Activated CD4-positive, alpha-beta T cell treated with anti-CD3 and anti-CD28 coated beads, Interleukin-2, amount 10 ng/mL, durations not matched to agents 24 days and 14 days (primary cell): ENCODE data around the gene EFCAB9. TPM values are rescaled to one million over a fixed set of nuclear protein-coding genes. Genes with fewer than 3 reads are reported as not detected.
"Not testable (repeated sequence)": the region's sequence is repeated elsewhere in the genome, so short reads cannot be mapped to it uniquely, and the experiment has no call there.

Experiments
- DNase-seq: peaks from one replicate; pipeline ENCODE4 v3.0.0; 2022
- H3K27ac Mint-ChIP-seq: one replicate; pipeline ENCODE4 v1.8.0; 2022; ENCODE audit warnings: mild to moderate bottlenecking, mixed read lengths
- H3K27me3 Mint-ChIP-seq: one replicate; pipeline ENCODE4 v1.8.0; 2022; ENCODE audit warnings: mixed read lengths
- H3K36me3 Mint-ChIP-seq: one replicate; pipeline ENCODE4 v1.8.0; 2022; ENCODE audit warnings: low read depth, mild to moderate bottlenecking, mixed read lengths
- H3K4me1 Mint-ChIP-seq: one replicate; pipeline ENCODE4 v1.8.0; 2021; ENCODE audit warnings: mixed read lengths
- H3K4me3 Mint-ChIP-seq: one replicate; pipeline ENCODE4 v1.8.0; 2022; ENCODE audit warnings: mild to moderate bottlenecking, moderate library complexity, mixed read lengths
- H3K9me3 Mint-ChIP-seq: one replicate; pipeline ENCODE4 v1.8.0; 2021; ENCODE audit warnings: mixed read lengths
- intact Hi-C: fragments of 100-400 bp; cut with micrococcal nuclease; formaldehyde crosslinking; loops from one replicate; pipeline ENCODE4 v1.15.1; 2023
- total RNA-seq: library from RNA; stranded (reverse); gene quantifications from 2 replicates; pipeline ENCODE4 v1.2.3, GENCODE V29; 2022

The EFCAB9 gene
- total RNA-seq, 1 donor from 2014 or later, result not detected

DNA sequence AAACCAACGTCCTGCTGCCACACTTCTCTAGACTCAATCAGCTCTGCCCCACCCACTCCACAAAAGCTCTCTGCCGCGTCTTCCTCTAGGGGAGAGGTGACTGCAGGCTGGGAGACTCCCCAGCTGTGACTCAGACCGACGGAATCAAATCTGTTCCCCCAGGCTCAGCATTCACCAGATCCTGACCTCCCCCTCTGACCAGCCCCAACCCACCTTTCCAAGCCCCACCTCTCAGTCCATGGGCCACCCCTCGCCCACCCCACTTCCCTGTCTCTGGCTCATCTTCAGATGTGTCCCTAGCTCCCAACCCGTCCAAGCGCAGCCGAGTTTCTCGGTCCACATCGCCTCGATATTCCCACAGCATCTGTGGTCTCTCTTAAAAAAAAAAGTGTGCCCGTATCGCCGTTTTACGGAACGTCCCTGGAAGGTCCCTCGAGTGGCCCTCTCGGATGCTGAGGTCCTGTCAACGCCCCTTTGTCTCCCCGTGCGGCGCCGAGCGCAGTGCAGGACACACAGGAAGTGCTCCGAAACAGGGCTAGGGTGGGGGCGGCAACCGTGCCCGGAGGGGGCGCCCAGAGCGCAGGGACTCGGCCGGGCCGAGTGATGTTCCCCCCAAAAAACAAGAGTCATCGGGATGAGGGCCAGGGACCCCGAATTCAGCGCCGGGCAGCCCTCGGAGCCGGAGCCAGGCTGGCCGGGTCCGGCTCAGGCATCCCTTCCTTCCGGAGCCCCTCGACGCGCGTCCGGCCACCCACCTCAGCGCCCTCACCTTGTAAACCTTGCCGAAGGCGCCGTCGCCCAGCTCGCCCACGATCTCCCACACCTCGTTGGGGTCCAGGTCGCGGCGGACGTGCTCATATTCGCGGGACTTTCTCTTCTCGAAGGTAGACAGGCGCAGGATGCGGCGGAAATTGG is 6.6 kb upstream of the EFCAB9 start:
- Mint-ChIP-seq H3K4me1 (peaks cover 45% of the 10 kb centered on the region), H3K4me3 (peak overlapping the region; percentile 99), H3K27ac (peak overlapping the region; percentile 99), H3K9me3 (no peaks in the 10 kb centered on the region), H3K27me3 (peaks cover 7% of the 10 kb centered on the region), H3K36me3 (peaks cover 26% of the 10 kb centered on the region)
- intact Hi-C loops, result loop anchor here (1.0 to 5.0 kb wide), 16 partner anchors 8 to 800 kb away; partner anchors contain the start of genes FBXW11, NPM1 and UBTD2
- peak; percentile 89 for DNase-seq

DNA sequence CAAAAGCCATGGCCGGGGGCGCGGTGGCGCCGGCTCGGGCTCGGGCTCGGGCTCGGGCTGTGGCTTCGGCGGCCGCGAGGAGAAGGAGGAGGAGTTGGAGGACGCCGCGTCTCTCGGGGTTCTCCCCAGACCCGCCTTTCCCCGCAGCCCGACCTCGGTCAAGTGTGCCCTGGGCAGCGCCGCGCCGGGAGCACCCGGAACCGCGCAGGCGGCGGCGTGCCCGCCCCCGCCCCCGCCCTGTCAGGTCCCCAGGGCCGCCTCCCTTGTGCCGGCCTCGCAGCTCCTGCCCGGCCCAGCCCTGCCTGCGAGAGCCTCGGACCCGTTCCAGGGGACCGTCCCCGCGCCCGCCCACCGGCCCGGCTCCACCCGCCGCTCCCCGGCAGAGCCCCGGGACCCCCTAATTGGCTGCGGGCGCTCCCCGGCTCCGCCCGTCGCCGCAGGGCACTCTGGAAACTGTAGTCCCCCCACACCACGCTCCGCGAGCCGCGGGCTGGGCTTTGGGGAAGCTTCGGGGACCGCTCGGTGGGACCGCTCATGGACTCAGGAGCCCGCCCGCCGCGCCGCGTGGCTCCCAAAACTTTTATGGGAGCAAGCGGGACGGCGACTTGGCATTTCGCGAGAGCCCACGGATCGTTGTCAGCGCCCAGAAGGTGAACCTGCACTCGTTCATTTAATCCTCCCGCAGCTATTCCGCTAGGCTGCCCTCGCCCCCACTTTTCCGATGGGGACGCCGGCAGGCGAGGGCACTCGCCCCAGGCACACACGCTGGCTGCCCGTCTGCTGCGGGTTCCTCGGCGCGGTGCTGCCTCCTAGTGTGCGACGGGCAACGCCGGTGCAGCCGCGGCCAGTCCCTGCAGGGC is 5.7 kb upstream of the EFCAB9 start, which contains the start of gene STK10:
Gene STK10 (minus strand): TSS at position 192 of the 860 bp plus-strand sequence. CDS start 182 bp downstream, at position 10.
- Mint-ChIP-seq H3K27me3 (peaks cover 7% of the 10 kb centered on the region), H3K36me3 (peaks cover 22% of the 10 kb centered on the region), H3K4me3 (peak within 1 kb of the TSS; percentile 99), H3K9me3 (no peaks in the 10 kb centered on the region), H3K27ac (peak within 1 kb of the TSS; percentile 99), H3K4me1 (peaks cover 38% of the 10 kb centered on the region)
- peak; percentile 97 for DNase-seq
- intact Hi-C loops, result loop anchor here (1.0 to 5.0 kb wide), 14 partner anchors 13 to 801 kb away; partner anchors contain the start of genes FBXW11, NPM1 and UBTD2

DNA sequence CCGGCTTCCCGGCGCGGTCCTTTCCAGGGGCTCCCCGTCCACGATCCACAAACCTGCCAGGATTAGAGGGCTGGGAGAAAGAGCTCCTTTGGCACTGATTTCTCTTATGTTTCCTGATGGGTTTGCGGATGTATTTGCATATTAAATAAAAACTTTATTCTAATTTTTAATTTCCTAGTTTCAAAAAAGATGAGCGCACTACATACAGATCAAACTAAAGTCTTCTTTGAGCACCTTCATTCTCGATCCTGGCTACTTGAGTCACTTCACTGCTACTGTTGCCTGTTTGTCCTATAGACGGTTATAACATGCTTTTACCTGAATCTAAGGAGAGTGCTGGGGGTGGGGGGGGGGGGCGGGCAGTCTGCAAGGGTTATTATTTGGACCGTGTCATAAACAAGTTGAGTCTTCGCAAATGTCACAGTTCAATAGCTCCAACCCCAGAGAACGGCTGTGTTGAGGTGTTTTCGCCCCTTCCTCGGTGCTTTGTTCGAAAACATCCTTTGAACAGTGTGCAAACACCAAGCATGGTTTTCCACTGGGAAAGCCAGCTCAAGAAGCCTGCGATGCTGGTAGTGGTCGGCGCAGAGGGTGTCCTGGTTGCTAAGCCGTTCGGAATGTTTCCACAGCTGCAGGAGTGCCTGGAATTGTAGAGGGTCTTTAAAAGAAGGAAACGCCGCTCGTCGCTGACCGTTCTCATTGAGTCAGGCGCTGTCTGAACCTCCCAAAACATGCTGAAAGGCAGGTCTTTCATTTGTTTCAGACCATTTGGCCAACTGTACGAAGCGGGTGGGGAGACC is 4.9 kb upstream of the EFCAB9 start:
- Mint-ChIP-seq H3K36me3 (peaks cover 20% of the 10 kb centered on the region), H3K4me1 (peaks cover 32% of the 10 kb centered on the region), H3K27ac (no peak overlapping the region), H3K27me3 (peaks cover 7% of the 10 kb centered on the region), H3K4me3 (peak overlapping the region; percentile 99), H3K9me3 (no peaks in the 10 kb centered on the region)
- intact Hi-C loops, result loop anchor here (1.0 to 5.0 kb wide), 14 partner anchors 14 to 802 kb away; partner anchors contain the start of genes FBXW11, NPM1 and UBTD2
- no peak for DNase-seq

DNA sequence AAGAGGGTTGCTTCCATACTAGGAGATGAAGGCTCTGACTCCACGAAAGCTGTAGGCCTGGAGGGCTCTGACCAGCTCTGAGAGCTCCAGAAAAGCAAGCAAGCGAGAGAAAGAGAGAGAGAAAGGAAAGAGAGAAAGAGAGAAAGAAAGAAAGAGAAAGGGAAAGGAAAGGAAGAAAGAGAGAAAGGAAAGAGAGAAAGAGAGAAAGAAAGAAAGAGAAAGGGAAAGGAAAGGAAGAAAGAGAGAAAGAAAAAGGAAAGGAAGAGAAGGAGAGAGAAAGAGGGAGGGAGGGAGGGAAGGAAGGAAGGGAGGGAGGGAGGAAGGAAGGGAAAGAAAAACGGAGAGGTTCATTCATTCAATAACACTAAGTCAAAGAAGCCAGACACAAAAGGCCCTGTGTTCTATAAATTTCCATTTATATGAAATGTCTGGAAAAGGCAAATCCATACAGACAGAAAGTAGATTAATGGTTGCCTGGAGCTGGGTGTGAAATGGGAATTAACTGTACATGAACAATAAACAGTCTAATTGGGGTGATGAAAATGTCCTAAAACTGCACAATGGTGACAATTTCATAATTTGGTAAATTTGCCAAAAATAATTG is 4.2 kb upstream of the EFCAB9 start:
- H3K27ac Mint-ChIP-seq, result no peak overlapping the region

DNA sequence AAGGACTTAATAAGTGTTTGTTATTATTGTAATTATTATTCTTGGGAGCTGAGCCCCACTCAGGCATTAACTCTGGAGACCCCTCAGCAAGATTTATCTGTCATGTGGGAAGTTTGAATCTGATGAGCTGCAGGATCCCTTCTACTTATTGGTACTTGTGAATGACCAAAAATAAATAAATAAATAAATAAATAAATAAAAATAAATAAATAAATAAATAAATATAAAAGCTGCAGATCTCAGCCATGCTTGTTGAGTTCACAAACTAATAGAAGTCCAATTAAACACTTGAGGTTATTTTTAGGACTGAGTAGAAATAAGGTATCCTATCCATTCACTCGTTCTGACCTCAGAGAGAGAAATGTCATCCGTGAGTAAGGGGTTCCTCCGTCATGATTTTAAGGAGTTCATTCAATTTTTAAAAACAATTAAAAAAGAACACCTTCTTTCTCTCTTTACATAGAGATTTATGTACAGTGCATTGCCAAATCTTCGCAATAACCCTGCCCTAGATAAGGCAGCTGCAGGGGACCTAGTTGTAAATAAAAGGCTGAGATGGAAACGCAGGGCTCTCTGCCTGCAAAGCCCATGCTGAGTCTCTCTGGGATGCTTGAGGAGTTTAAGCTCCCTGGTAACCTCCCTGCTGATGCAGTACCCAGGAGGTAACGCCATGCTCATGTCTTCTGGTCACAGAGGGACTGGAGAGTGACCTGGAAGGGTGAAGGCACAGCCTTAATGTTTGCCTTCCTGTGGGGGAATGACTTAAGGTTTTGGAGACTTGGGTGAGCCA is 1.2 kb downstream of the EFCAB9 start:
- intact Hi-C loops, result no loop called here
- DNase-seq, result no peak
- Mint-ChIP-seq H3K9me3 (no peaks in the 10 kb centered on the region), H3K27ac (no peak overlapping the region), H3K4me3 (no peak overlapping the region), H3K36me3 (no peaks in the 10 kb centered on the region), H3K27me3 (peaks cover 14% of the 10 kb centered on the region), H3K4me1 (no peaks in the 10 kb centered on the region)

More for the DNA sequence above, 4.2 kb upstream of the EFCAB9 start:
- Mint-ChIP-seq H3K27me3 (peaks cover 9% of the 10 kb centered on the region), H3K9me3 (no peaks in the 10 kb centered on the region), H3K4me1 (peaks cover 25% of the 10 kb centered on the region), H3K4me3 (no peak overlapping the region), H3K36me3 (peaks cover 17% of the 10 kb centered on the region)
- DNase-seq, result no peak
- intact Hi-C loops, result loop anchor here (2.0 to 5.0 kb wide), 7 partner anchors 37 to 802 kb away; partner anchors contain the start of gene NPM1

DNA sequence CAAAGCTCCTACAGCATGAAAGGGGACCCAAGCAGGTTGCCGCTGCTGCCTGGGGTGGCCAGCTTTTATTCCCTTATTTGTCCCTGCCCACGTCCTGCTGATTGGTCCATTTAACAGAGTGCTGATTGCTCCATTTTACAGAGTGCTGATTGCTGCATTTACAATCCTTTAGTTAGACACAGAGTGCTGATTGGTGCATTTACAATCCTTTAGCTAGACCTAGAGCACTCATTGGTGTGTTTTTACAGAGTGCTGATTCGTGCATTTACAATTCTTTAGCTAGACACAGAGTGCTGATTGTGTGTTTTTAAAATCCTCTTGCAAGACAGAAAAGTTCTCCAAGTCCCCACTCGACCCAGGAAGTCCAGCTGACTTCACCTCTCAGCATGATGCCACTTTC is 3.8 kb downstream of the EFCAB9 start:
- intact Hi-C loops, H3K9me3 Mint-ChIP-seq, DNase-seq, H3K27ac Mint-ChIP-seq, H3K4me3 Mint-ChIP-seq, H3K4me1 Mint-ChIP-seq, H3K36me3 Mint-ChIP-seq: not testable (repeated sequence)
- peaks cover 12% of the 10 kb centered on the region for H3K27me3 Mint-ChIP-seq

DNA sequence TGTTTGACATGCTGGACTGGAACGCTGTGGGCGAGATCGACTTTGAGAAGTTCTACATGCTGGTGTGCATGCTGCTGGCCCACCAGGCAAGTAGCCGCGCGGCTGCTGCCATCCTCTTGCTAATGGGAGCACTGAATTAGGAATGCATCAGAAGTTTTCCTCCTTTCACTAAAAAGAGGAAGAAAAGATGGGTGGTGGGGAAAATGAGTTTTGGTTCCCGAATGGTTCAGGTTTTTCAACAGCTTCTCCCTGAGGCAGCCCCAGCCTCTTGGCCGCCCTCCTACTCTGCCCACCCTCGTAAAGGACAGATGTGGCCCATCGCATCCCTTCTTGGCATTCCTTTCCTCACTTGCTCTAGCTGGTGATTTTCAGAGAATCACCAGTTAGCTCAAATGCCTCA is 5.5 kb downstream of the EFCAB9 start:
- Mint-ChIP-seq H3K27ac (no peak overlapping the region), H3K36me3 (no peaks in the 10 kb centered on the region), H3K9me3 (no peaks in the 10 kb centered on the region), H3K4me1 (no peaks in the 10 kb centered on the region), H3K4me3 (no peak overlapping the region), H3K27me3 (peaks cover 11% of the 10 kb centered on the region)
- intact Hi-C loops, result no loop called here
- DNase-seq, result no peak

DNA sequence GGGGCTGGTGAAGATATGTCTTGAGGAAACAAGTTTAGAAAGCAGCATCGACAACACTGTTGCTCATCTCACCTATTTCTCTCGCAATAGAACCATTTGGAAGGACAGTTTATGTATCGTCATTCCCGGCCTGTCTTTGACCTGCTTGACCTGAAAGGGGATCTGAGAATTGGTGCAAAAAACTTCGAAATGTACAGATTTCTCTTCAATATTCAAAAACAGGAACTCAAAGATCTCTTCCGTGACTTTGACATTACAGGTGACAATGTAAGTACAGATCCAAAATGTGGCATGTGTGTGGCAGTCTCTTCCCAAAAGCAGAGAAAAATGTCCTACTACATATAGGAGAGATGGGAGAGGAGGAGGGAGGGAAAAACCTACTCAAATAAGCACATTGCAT is 6.5 kb downstream of the EFCAB9 start:
- peaks cover 9% of the 10 kb centered on the region for H3K27me3 Mint-ChIP-seq
- no peak overlapping the region for H3K4me3 Mint-ChIP-seq
- H3K4me1 Mint-ChIP-seq, result no peaks in the 10 kb centered on the region
- H3K36me3 Mint-ChIP-seq, result no peaks in the 10 kb centered on the region
- no peak overlapping the region for H3K27ac Mint-ChIP-seq
- H3K9me3 Mint-ChIP-seq, result no peaks in the 10 kb centered on the region
- intact Hi-C loops, result no loop called here
- no peak for DNase-seq

DNA sequence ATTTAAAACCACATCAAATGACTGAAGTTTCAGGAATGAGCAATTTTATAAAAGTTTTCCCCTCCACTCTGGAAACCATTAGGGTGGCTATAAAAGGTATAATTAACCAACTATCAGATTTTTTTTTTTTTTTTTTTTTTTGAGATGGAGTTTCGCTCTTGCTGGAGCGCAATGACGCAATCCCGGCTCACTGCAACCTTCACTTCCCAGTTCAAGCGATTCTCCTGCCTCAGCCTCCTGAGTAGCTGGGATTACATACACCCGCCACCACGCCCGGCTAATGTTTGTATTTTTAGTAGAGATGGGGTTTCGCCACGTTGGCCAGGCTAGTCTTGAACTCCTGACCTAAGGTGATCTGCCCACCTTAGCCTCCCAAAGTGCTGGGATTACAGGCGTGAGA is 12.0 kb downstream of the EFCAB9 start:
- H3K4me3 Mint-ChIP-seq, DNase-seq, H3K9me3 Mint-ChIP-seq, H3K36me3 Mint-ChIP-seq, intact Hi-C loops, H3K4me1 Mint-ChIP-seq, H3K27me3 Mint-ChIP-seq, H3K27ac Mint-ChIP-seq: not testable (repeated sequence)

DNA sequence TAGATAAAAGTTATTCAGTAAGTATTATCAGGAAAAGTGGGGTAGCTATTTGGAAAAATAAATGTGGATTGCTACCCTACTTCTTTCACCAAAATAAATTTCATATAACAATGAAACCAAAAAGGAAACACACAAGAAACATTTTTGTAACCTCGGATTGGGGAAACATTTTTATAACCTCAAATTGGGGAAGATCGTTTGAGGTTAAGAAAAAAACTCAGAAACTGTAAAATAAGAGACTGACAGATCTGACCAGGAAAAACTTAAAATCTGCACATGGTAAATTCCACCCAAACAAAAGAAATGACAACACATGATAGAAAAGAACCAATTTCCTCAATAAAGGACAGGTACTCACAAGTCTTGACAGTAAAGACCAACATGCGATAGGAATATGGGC is 13.5 kb downstream of the EFCAB9 start:
- no peaks in the 10 kb centered on the region for H3K9me3 Mint-ChIP-seq
- no peak for DNase-seq
- no peaks in the 10 kb centered on the region for H3K4me1 Mint-ChIP-seq
- no peaks in the 10 kb centered on the region for H3K27me3 Mint-ChIP-seq
- H3K4me3 Mint-ChIP-seq, result no peak overlapping the region
- H3K27ac Mint-ChIP-seq, result no peak overlapping the region
- intact Hi-C loops, result no loop called here
- peaks cover 10% of the 10 kb centered on the region for H3K36me3 Mint-ChIP-seq

DNA sequence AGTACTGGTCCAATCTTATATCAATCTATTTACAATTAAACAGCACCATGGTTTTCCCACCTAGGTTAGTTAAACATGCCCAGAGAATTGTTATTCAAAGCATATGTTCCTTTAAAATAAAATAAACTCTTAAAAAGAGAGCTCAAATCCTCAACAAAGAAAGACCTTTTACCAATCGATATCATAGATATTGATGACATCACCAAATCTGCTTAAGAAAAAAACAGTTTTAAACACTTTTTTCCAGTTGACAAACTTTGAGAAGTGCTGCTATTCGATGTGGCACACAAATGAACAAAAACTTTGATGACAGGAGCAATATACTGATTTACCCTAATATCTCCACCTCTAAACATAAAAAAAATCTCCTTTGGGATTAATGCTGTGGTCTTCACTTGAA is 15.7 kb downstream of the EFCAB9 start:
- DNase-seq, result no peak
- no peak overlapping the region for H3K27ac Mint-ChIP-seq
- H3K4me1 Mint-ChIP-seq, result no peaks in the 10 kb centered on the region
- no peak overlapping the region for H3K4me3 Mint-ChIP-seq
- no peaks in the 10 kb centered on the region for H3K9me3 Mint-ChIP-seq
- H3K27me3 Mint-ChIP-seq, result no peaks in the 10 kb centered on the region
- intact Hi-C loops, result no loop called here
- peaks cover 12% of the 10 kb centered on the region for H3K36me3 Mint-ChIP-seq

DNA sequence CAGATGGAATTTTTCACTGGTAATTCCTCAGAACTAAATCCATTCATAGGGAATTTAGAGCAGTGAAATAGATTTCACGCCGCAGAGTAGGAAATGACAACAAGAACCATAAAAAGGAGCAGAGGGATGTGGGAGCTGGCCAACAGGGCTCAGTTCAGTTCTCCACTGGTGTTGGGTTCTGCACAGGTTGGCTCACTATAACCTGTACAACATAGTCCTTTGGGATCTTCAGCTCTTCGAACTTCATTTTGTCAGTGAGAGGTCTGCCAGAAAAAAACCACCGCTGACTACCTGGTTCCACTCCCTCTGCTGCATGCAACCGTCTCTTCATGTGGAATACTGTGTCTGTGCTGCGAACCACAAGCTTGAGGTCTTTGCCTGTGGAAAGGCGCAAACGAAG is 17.7 kb downstream of the EFCAB9 start:
- Mint-ChIP-seq H3K27ac (no peak overlapping the region), H3K4me3 (no peak overlapping the region), H3K4me1 (peaks cover 6% of the 10 kb centered on the region), H3K27me3 (no peaks in the 10 kb centered on the region), H3K9me3 (no peaks in the 10 kb centered on the region), H3K36me3 (peaks cover 20% of the 10 kb centered on the region)
- intact Hi-C loops, result no loop called here
- DNase-seq, result no peak
